A673 (cell line): ENCODE data around the gene TNFRSF25. TPM values are rescaled to one million over a fixed set of nuclear protein-coding genes. Genes with fewer than 3 reads are reported as not detected.

Source experiments
- BruUV-seq: library from RNA; stranded (reverse); fragments of 400-500 nt; replicated peaks from 2 replicates; lab custom pipeline; 2021; lab: Mats Ljungman, UMichigan
- CTCF ChIA-PET: fragments of 300-600 bp; sonication (Branson Sonifier 250); formaldehyde crosslinking; loops from one replicate; lab custom pipeline; 2022; ENCODE audit warnings: antibody characterized with exemption; lab: Charles Lee
- POLR2A ChIA-PET: fragments of 300-600 bp; sonication (Branson Sonifier 250); formaldehyde crosslinking; loops from one replicate; lab custom pipeline; 2022; ENCODE audit warnings: antibody characterized with exemption; ENCODE audit not compliant: low non-redundant PET; lab: Charles Lee
- DNase-seq: peaks from one replicate; pipeline ENCODE4 v3.0.0-alpha.2; 2015; ENCODE audit warnings: low spot score
- H3K27ac ChIP-seq: fragments of 200-600 bp; sonication (generic); 2 replicates; pipeline ENCODE4 v1.5.1; 2016; ENCODE audit warnings: mixed run types, low read depth, mild to moderate bottlenecking, mixed read lengths, antibody characterized with exemption, low read length; ENCODE audit not compliant: poor library complexity, severe bottlenecking
- H3K27me3 ChIP-seq: fragments of 200-600 bp; sonication (generic); replicated peaks from 2 replicates; pipeline ENCODE4 v1.6.1; 2017; ENCODE audit warnings: mixed run types, low read depth, mild to moderate bottlenecking, mixed read lengths, antibody characterized with exemption, low read length; ENCODE audit not compliant: insufficient read depth, poor library complexity
- H3K36me3 ChIP-seq: fragments of 200-600 bp; sonication (generic); 2 replicates; pipeline ENCODE4 v1.6.1; 2016; ENCODE audit warnings: mixed run types, mild to moderate bottlenecking, mixed read lengths, antibody characterized with exemption, low read length; ENCODE audit not compliant: insufficient read depth, poor library complexity, severe bottlenecking
- H3K4me1 ChIP-seq: fragments of 200-600 bp; sonication (generic); 2 replicates; pipeline ENCODE4 v1.6.1; 2017; ENCODE audit warnings: mixed run types, mild to moderate bottlenecking, mixed read lengths, antibody characterized with exemption, low read length; ENCODE audit not compliant: insufficient read depth, poor library complexity, severe bottlenecking
- H3K4me3 ChIP-seq: fragments of 200-600 bp; sonication (generic); 2 replicates; pipeline ENCODE4 v1.5.1; 2016; ENCODE audit warnings: low read depth, mixed run types, mild to moderate bottlenecking, mixed read lengths, low read length; ENCODE audit not compliant: poor library complexity, severe bottlenecking
- H3K9me3 ChIP-seq: fragments of 200-600 bp; sonication (generic); 2 replicates; pipeline ENCODE4 v1.6.1; 2016; ENCODE audit warnings: mixed run types, low read depth, mild to moderate bottlenecking, mixed read lengths, antibody characterized with exemption, low read length; ENCODE audit not compliant: poor library complexity, severe bottlenecking
- EZH2 ChIP-seq: fragments of 200-600 bp; sonication (generic); IDR thresholded peaks from 2 replicates; pipeline ENCODE4 v1.6.1; 2017; ENCODE audit warnings: borderline replicate concordance, low read depth, mild to moderate bottlenecking, mixed read lengths, antibody characterized with exemption, low read length; ENCODE audit not compliant: poor library complexity, severe bottlenecking
- intact Hi-C: fragments of 100-400 bp; cut with micrococcal nuclease; formaldehyde crosslinking; loops from one replicate; pipeline ENCODE4 v1.10.0; 2022; ENCODE audit not compliant: unreplicated experiment
- total RNA-seq: library from RNA; stranded (reverse); gene quantifications from 2 replicates; pipeline ENCODE4 v1.2.3, GENCODE V29; 2021
- TF ChIP-seq, protein P1 (sequence below): fragments of 300-800, 200-600 bp; sonication (generic); conservative IDR thresholded peaks from 2 replicates; pipeline ENCODE4 v1.5.1; 2017; ENCODE audit warnings: low read depth, mild to moderate bottlenecking, antibody characterized with exemption, low read length, moderate library complexity, mixed read lengths

TNFRSF25 gene
- total RNA-seq, 1 experiment from 2014 or later: 0.97 TPM

- Histone ChIP-seq H3K27ac (no peak overlapping the region), H3K36me3 (no peaks in the 10 kb centered on the region), H3K9me3 (no peaks in the 10 kb centered on the region), H3K4me3 (no peak overlapping the region), H3K27me3 (no peaks in the 10 kb centered on the region), H3K4me1 (peaks cover 14% of the 10 kb centered on the region)
- intact Hi-C loops: no loop called here
- ChIA-PET POLR2A (no interaction called here), CTCF (no interaction called here)
- no peak for DNase-seq
- no TSS peak for BruUV-seq
- TF ChIP-seq, protein P1, sequence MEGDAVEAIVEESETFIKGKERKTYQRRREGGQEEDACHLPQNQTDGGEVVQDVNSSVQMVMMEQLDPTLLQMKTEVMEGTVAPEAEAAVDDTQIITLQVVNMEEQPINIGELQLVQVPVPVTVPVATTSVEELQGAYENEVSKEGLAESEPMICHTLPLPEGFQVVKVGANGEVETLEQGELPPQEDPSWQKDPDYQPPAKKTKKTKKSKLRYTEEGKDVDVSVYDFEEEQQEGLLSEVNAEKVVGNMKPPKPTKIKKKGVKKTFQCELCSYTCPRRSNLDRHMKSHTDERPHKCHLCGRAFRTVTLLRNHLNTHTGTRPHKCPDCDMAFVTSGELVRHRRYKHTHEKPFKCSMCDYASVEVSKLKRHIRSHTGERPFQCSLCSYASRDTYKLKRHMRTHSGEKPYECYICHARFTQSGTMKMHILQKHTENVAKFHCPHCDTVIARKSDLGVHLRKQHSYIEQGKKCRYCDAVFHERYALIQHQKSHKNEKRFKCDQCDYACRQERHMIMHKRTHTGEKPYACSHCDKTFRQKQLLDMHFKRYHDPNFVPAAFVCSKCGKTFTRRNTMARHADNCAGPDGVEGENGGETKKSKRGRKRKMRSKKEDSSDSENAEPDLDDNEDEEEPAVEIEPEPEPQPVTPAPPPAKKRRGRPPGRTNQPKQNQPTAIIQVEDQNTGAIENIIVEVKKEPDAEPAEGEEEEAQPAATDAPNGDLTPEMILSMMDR: no peak
- no peak for TF ChIP-seq EZH2
Observed at GRCh38 chr1:6491966-6492365, 26.0 kb upstream of the TNFRSF25 start.

- no peak for TF ChIP-seq EZH2
- TF ChIP-seq, protein P1: no peak
- no peaks in the 10 kb centered on the region for H3K27me3 ChIP-seq
- H3K9me3 ChIP-seq: no peaks in the 10 kb centered on the region
- no peaks in the 10 kb centered on the region for H3K36me3 ChIP-seq
- H3K4me3 ChIP-seq: peak within 1 kb of the TSS; percentile 55
- H3K27ac ChIP-seq: no peak within 1 kb of the TSS
- POLR2A ChIA-PET: no interaction called here
- no peak for DNase-seq
- intact Hi-C loops: no loop called here
- CTCF ChIA-PET: no interaction called here
- BruUV-seq: no TSS peak
- peaks cover 9% of the 10 kb centered on the region for H3K4me1 ChIP-seq
Observed at GRCh38 chr1:6491480-6491962, 25.5 kb upstream of the TNFRSF25 start, which contains the start of gene PLEKHG5. Gene PLEKHG5 (minus strand): TSS chr1:6491667. CDS start chr1:6477571, 14,096 bp downstream.

DNA sequence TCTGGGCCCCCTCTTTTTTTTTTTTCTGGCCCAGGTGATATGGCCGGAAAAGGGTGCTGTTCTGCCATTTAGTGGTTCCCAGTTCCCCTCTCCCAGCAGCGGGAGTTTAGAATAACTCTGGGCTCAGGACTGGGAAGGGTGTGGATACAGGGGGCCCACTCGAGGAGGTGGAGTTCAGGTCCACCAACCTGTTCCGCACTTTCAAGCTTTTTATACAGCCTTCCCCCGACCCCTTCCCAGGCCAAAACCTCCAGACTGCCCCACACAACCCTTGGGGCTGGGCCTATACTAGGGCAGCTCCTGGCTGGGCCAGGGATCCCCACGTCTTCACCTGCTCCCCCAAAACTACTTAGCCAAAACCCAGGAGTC, 25.1 kb upstream of the TNFRSF25 start:
- BruUV-seq: no TSS peak
- intact Hi-C loops: no loop called here
- ChIA-PET POLR2A (no interaction called here), CTCF (interaction anchor here (1.1 kb wide), 1 partner anchor 11 kb away, joined by 3 read pairs; no protein-coding TSS in a partner anchor)
- H3K4me3 ChIP-seq: peak overlapping the region; percentile 55
- peaks cover 11% of the 10 kb centered on the region for H3K4me1 ChIP-seq
- DNase-seq: no peak
- H3K27me3 ChIP-seq: peaks cover 3% of the 10 kb centered on the region
- H3K27ac ChIP-seq: no peak overlapping the region
- H3K36me3 ChIP-seq: no peaks in the 10 kb centered on the region
- no peak for TF ChIP-seq EZH2
- TF ChIP-seq, protein P1: no peak
- no peaks in the 10 kb centered on the region for H3K9me3 ChIP-seq
